SIG-M5 (cell line): ENCODE results near the gene ORMDL3.
"Not testable (repeated sequence)": the region's sequence is repeated elsewhere in the genome, so short reads cannot be mapped to it uniquely, and the experiment has no call there.

ENCODE experiments used
- DNase-seq: peaks from one replicate; lab custom pipeline; 2025; lab: John Stamatoyannopoulos, UW

The ORMDL3 gene

DNA sequence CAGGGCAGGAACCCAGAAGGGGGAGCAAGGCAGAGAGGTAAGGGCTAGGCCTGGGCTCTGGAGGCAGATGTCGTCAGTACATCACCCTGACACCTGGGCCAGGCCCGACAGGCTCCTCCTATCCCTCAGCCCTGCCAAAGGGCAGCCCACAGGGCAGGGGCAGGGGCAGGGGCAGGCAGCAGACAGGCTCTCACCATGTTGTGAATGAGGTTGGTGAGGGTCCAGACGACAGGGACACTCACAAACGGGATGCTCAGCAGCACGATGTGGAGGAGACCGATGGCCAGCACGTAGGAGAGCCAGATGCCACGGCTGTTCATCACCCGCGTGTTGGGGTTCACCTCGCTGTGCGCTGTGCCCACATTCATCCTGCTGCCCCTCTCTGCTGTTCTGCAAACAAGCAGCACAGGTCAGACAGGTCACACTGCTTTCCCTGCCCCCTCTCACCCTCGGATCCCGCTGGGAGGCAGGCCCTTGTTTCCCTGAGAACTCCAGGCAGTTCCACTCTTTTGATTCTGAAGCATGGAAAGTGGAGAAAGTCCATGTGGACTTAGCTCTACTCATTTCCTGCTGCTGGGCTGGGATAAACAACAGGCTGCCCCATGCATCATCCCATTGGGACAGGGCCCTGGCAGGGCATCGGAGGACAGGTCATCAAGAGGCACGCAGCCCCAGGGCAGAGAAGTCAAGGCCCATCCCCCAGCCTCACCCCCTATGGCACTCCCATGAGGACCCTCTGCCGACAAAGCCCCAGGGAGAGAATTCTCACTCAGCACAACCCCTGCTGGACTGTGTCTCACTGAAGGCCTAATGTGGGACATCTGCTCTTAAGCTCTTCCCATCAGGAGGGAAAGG lies 3.3 kb downstream of the ORMDL3 start:
- no peak for DNase-seq

DNA sequence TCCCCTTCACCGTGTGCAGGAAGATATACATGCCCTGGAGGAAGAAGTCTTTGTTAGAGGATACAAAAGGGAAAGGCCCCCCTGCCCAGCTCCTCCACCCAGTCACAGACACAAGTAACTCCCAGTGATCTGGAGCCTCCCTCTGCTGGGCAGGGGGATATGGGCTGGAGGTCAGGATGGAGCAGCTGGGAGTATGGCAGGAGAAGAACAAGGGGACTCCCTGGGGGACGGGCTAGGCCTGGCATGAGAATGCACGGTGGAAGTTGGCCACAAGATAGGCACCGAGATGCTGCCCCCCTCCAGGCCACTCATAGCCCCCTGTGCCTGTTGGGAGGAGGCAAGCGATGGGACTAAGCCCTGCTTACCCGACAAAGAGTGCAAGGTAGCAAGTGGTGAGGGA lies 4.2 kb downstream of the ORMDL3 start:
- no peak for DNase-seq

DNA sequence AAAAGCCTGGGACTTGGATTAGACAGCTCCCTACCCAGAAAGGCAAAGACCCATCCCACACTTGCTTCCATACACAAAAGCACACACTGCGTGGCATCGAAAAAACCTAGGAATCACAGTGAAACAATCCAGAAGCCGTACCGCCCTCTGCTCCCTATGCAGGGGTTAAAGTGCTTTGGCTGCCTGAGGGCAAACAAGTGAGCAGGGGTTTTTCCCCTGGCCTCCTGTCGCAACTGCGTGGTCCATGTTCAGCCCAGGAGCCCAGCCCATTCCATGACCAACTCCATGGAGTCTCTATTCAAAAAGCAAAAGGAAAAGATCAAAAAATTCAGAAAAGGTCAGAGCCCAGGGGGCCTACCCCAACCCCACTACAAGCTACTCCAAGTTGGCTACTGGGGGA lies 5.4 kb downstream of the ORMDL3 start:
- no peak for DNase-seq

DNA sequence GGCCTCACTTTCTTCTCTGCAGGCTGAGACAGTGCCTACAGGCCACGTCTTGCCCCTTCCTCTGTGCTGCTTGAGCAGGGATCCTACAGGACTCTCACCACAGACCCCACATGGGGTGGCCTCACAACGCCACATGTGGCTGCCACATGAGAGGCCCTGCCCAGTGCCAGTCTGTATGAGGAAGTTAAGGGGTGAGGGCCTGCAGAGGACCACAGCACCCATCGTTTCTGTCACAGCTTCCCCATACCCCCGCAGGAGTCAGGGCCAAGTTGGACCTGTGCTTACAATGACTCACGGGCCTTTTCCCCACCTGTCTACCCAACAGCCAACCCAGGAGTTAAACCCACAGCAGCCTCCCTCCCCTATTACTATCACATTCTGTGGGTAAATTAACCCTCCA lies 6.1 kb downstream of the ORMDL3 start:
- DNase-seq = no peak

DNA sequence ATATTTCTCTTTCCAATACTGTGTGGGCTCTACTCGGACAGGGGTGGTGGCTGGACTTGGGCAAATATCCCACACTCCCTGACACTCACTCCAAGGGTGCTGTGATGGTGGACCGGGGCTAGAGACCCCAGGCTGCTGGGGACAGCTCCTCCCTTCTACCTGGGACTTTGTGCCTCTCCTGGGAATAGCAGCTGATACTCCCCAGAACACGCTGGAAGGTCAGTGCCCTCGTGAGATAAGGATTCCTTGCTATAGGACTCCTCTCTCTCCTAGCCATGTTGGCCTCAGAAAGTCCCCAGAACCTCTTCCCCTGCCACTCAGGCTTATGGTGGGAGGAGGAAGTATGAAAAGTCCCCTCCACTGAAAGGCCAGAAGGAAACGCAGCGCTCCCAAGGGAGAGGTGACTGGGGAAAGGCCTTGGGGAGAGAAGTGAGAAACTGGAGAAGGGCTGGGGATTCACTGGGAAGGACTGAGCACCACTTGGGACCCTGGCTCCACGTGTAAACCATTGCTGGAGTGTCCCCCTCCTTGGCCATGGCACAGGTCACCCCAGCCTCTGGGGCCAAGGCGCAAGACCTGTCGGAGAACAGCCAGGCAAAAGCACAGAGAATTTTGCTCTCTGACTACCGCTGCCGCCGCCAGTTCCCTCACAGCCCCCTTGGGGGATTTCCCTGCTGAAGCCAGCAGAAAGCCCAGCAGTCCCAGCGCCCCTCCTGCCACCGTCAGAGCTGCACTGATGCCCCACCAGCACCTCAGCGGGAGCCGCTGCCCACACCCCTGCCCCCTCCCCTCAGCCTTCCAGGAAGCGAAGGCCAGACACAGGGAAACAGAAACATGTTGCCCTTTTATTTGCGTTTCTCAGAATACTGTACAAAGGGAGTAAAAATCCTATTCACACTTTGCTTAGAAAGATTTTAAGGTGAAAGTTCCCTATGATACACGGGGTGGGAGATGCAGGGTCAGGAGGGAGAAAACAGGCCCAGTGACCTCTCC lies 6.9 kb downstream of the ORMDL3 start:
- no peak for DNase-seq

DNA sequence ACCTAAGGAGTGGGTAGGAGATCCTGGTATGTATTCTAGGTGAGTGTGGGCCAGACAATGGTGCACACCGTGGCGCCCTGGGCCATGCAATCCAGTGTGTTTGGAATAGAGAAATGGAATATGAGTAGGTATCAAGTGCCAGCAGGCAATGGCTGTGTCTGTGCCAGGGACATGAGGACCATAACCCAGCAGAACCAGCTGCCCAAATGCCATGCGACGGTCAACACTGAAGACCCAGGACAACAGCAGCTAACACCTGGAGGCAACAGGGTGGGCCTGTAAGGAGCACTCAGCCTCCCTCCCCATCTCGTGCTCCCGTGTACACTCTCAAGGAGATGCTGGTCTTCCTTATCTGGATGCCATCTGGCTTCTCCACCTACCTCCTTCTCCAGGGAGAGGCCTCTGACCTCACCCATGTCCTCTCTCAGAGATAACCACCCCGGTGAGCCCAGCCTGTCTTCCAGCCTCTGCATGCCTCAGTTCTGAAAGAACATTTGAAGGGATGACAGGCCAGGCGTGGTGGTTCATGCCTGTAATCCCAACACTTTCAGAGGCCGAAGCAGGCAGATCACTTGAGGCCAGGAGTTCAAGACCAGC lies 8.2 kb downstream of the ORMDL3 start:
- DNase-seq = no peak

DNA sequence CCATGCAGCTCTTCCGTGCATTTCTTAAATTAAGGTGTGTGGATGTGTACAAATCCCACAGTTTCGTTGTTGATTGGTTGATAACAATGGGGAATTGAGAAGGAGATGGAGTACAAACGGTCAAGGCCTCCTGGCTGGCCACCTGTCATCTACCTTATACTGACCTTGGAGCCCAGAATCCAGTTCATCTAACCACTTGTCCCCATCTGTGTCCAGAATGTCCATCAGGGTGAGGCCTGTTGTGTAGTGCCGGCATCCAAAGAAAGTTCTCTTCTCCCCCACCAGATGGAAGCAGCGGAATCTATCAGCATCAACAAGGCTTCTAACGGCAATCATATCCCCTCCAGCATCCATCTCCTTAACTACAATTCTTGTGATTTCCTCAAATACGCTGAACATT lies 10.5 kb downstream of the ORMDL3 start:
- DNase-seq = no peak

DNA sequence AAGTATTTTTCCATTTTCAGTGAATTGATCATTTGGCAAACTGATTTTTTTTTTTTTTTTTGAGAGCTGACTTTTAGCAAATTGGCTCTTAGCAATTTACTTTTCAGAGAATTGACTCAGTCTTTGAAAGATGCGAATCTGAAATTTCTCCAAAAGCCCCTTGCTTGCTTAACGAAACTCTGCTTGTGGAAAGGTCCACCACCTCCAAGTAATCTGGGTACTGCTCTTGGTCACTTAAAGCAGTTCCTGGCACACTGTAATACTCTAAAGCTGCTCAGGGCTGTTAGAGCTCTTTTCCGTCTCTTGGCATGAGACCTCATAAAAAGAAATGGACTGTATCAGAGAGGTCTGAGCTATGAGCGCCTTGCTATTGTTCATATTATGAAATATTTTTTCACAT lies 11.8 kb downstream of the ORMDL3 start:
- no peak for DNase-seq

DNA sequence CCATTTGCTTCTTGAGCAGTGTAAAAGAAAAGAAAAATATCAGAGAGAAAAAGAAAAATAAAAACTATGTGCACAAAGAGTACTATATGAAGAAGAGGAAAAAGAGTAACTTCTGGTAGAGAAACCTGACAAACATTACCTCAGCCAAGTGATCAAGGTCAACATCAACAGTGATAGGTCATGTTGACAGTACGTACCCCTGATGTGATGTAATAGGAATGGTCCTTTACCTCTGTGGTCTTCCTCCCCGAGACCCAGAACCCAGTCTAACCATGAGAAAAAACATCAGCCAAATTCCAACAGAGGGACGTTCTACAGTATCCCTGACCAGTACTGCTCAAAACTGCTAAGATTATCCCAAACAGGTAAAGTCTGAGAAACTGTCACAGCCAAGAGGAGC lies 13.4 kb downstream of the ORMDL3 start:
- DNase-seq = no peak

DNA sequence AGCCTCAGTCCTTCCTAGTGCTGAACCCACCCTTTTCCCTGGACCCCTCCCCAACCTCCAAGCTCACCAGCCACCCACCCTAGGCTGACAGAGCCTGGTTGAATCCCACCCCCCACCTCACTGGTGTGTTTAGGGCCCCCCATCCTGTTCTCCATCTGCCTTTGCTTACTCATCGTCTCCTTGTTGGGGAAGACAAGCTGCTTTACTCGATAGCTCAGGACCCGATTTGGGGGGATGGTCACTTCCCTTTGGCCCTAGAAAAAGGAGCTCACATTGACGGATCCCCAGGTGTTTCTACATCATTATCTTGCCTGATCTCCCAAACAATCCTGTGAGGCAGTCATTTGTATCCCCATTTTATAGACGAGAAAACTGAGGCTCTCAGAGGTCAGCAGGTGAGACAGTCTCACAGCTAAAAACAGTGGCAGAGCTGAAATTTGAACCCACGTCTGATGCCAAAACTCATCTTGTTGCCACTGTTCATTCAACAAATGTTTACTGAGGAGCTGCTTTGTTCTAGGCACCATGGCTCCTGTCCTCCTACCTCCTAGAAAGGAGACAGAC lies 18.5 kb downstream of the ORMDL3 start:
- no peak for DNase-seq

DNA sequence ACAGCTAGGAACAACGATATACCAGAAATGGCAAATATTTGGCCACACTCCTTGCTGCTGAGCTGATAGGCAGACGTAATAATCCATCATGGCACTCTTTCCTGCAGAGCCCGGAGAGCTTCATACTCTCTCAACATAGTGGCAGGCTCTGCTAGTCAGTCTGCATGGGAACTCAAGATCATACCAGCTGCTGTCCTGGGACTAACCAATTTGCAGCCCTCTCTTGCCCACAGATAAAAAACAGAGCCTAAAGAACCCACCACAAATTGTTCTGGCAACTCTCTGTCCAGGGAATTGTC lies 22.5 kb downstream of the ORMDL3 start:
- DNase-seq = no peak

DNA sequence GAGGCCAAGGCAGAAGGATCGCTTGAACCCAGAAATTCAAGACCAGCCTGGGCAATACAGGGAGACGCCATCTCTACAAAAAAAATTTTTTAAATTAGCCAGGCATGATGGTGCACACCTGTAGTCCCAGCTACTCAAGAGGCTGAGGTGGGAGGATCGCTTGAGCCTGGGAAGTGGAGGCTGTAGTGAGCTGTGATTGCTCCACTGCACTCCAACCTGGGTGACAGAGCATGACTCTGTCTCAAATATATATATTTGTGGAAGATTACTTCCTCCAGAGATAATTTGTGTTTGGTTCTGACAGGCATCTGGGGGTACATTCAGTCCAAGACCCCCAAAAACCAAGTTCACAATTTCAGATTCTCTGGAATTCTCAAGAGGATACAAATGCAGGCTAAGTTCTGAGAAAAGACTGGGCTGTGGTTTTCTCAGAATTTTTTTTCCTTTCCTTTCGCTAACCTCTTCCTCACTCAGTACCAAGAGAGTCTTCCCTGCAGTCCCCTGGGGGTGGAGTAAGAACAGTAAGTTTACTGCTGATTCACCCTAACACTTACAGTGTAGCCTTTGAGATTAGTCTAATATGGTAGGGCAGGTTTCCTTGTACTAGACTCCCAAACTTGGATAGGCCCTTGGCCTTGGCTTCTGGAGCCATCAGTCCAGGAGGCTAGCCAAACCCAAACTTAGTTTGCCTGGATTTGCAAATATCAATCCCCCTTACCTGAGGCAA lies 24.1 kb downstream of the ORMDL3 start:
- no peak for DNase-seq

DNA sequence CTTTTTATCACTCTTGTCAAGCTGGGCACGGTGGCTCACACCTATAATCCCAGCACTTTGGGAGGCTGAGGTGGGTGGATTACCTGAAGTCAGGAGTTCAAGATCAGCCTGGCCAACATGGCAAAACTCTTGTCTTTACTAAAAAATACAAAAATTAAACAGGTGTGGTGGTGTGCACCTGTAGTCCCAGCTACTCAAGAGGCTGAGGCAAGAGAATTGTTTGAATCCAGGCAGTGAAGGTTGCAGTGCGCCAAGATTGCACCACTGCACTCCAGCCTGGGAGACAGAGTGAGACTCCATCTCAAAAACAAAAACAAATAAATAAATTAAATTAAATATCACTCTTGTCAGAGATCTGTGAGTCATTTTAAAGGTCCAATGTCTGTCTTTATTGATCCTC lies 25.4 kb downstream of the ORMDL3 start:
- DNase-seq = not testable (repeated sequence)

DNA sequence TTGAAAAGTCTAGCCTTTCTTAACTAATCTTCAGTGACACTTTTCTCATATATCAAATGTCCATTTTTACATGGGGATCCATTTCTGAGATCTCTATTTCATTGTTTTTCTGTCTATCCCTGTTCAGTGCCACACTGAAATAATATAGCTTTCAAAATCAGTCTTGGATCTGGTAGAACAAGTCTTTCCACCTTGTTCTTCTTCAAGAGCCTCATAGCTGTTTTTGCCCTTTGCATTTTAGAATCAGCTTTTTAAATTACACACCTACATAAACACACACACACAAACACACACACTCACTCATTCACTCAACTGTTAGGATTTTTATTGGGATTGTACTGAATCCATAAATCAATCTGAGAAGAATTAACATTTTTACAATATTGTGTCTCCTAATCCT lies 28.2 kb downstream of the ORMDL3 start:
- no peak for DNase-seq

DNA sequence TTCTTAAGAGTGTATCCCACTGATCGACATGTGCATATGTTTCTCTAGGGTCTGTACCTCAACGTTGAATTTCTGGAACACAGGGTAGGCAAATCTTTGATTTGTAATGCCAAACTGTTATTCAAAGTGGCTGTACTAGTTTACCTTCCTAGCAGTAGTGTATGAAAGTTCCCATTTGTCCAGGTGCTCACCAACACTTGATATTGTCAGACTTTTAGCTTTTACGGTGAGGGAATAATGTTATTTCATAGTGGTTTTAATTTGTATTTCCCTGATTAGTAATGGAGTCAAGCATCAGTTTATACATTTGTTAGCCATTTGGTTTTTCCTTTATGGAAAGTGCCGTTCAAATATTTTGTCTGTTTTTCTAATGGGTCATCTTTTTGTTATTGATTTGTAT lies 29.3 kb downstream of the ORMDL3 start:
- DNase-seq = no peak

DNA sequence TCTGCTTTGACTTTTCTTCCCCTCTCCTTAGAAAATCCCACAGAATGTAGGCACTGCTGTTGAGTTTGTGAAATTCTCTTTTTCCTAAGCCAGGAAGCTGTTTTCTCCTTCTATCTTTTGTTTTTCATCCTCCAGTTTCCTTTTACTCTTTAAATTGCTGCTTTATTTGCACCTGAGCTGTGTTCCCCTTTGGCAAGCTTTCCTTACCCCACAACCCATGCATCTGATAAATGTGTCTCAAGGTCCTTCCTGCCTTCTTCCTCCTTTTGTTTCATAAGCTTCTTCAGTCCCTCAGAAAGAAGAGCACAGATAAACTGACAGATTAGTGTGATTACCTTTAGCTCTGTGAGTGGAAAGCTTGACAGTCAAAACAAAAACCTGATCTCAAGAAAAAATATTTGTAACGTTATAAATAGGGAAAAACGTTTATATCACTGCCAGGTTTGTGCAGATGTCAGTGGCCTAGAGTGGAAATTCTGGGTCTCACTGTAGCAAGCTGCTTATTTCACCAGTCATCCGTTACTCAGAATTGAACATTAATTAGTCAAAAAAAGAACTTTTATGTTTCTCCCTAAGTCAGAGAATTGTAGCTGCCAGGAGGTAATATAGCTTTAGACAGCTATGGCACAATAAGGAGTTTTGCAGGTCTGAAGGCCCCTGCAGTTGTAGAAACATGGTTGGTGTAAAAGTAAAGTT lies 32.6 kb downstream of the ORMDL3 start:
- DNase-seq = no peak

DNA sequence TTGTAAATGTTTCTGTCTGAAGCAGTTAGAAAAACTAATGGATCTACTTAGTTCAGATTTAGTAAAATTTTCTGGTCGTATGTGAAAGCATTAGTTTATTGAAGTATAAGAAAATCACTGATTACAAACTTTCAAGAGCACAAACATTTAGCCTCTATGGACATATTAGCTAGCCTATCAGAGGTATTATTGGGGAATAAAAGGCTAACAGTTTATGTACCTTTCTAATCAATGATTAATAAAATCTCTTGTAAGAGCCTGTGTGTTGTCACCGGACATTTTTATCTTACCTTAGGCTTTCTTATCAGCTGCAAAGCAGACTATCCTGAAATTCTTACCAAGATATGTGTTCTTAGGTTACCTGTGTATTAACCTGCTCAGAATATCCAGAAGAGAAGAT lies 38.2 kb downstream of the ORMDL3 start:
- no peak for DNase-seq

DNA sequence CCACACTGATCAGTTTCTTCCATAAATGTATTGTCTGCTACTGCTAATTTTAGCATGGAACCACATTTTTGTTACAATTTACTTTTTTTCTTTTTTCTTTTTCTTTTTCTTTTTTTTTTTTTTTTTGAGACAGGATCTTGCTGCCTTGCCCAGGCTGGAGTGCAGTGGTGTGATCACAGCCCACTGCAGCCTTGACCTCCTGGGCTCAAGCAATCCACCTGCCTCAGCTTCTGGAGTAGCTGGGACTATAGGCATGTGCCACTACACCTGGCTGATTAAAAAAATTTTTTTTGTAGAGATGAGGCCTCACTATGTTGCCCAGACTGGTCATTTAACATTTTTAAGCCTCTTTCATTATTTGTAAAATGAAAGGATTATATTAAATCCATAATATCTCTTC lies 40.3 kb downstream of the ORMDL3 start:
- DNase-seq = no peak

DNA sequence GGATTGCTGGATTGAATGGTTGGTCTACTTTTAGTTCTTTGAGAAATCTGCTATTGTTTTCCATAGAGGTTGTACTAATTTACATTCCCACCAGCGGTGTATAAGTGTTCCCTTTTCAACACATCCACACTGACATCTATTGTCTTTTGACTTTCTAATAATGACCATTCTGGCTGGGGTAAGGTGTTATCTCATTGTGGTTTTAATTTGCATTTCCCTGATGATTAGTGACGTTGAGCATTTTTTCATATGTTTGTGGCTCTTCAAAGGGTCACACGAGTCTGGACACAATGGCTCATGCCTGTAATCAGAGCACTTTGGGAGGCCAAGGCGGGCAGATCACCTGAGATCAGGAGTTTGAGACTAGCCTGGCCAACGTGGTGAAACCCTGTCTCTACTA lies 41.3 kb downstream of the ORMDL3 start:
- DNase-seq = not testable (repeated sequence)

DNA sequence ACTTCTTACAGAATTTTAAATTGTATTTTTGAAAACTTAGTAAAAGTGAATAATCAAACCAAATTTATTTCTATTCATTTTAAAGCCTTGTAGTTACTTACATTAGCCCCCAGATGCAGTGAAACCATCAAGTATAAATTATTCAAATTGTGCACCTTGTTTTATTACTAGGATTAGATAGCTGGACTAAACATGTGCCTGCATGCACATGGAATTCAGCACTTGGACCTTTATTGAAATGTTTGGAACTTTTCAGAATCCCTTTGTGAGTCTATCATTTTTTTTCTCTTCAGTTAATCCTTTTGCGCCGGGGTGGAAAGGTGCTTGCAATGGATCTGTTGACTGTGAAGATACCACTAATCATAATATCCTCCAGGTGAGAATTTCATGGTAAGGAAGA lies 54.6 kb downstream of the ORMDL3 start:
- no peak for DNase-seq

DNA sequence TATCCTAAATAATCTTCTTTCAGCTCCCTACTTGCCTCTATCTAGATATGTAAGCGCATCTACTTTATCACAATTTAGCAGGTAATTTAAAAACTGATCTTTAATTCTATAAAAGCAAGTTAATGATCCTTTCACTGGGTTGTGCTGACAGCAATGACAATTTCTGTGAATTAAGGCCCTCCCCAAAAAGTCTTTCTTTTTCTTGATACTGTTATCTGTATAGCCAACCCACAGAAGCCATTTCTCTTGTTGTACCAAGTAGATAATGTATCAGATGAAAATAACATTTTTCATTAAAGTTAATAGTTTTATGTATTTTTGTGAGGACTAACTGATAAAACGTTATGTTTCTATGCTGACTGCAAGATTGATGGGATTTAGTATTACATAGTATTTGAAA lies 55.6 kb downstream of the ORMDL3 start:
- DNase-seq = no peak
